Activated CD4-positive, alpha-beta memory T cell treated with anti-CD3 and anti-CD28 coated beads for 36 hours (primary cell): ENCODE measurements around the gene ACTL8. TPM values are rescaled to one million over a fixed set of nuclear protein-coding genes. Genes with fewer than 3 reads are reported as not detected.

Experiments used
- CTCF ChIA-PET: fragments of 350-600 bp; sonication (Branson Sonifier 250); formaldehyde crosslinking; loops from one replicate; lab custom pipeline; 2021; ENCODE audit warnings: antibody characterized with exemption, inconsistent platforms; lab: Charles Lee
- POLR2A ChIA-PET: fragments of 350-600 bp; sonication (Branson Sonifier 250); formaldehyde crosslinking; loops from one replicate; lab custom pipeline; 2021; ENCODE audit warnings: antibody characterized with exemption; lab: Charles Lee
- DNase-seq: peaks from one replicate; pipeline ENCODE4 v3.0.0-alpha.2; 2020
- H3K27ac Mint-ChIP-seq: one replicate; pipeline ENCODE4 v1.8.0; 2021; ENCODE audit warnings: mixed read lengths
- H3K27me3 Mint-ChIP-seq: one replicate; pipeline ENCODE4 v1.8.0; 2021; ENCODE audit warnings: mixed read lengths
- H3K36me3 Mint-ChIP-seq: one replicate; pipeline ENCODE4 v1.8.0; 2021; ENCODE audit warnings: mixed read lengths
- H3K4me1 Mint-ChIP-seq: one replicate; pipeline ENCODE4 v1.8.0; 2021; ENCODE audit warnings: low read depth, mixed read lengths
- H3K4me3 Mint-ChIP-seq: one replicate; pipeline ENCODE4 v1.8.0; 2021; ENCODE audit warnings: mild to moderate bottlenecking, mixed read lengths
- H3K9me3 Mint-ChIP-seq: one replicate; pipeline ENCODE4 v1.8.0; 2021; ENCODE audit warnings: mixed read lengths
- intact Hi-C: fragments of 100-400 bp; cut with micrococcal nuclease; formaldehyde crosslinking; loops from one replicate; pipeline ENCODE4 v1.15.1; 2023
- total RNA-seq, 2 experiments: library from RNA; stranded (reverse); gene quantifications; one replicate each; pipeline ENCODE4 v1.2.3, GENCODE V29; 2021

Gene ACTL8
- total RNA-seq, 2 experiments from 2014 or later: not detected

DNA sequence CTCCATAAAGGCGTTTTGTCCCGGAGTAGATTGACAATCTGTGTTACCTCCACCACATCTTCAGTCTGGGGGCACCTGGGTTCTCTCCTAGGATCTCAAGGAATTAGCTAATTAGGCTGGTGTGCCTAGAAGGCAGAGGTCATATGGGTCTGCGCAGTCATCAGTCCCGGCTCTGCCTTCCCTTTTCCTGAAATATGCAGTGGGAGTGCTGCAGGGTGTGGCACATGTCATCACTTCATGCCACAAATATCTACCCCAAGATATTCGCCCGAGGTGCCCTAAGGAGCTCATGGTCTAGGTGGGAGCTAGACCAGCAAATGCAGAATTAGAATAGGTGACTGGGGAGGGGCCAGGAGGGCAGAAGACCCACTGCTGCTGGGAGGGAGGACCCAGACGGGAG lies 42.9 kb downstream of the ACTL8 start:
- Mint-ChIP-seq H3K36me3 (no peaks in the 10 kb centered on the region), H3K4me3 (no peak overlapping the region), H3K27ac (no peak overlapping the region), H3K4me1 (no peaks in the 10 kb centered on the region), H3K9me3 (no peaks in the 10 kb centered on the region), H3K27me3 (peaks cover 6% of the 10 kb centered on the region)
- CTCF ChIA-PET: interaction anchor here (0.9 kb wide), 1 partner anchor 136 kb away, joined by 3 read pairs; no protein-coding TSS in a partner anchor
- intact Hi-C loops: no loop called here
- POLR2A ChIA-PET: no interaction called here
- DNase-seq: no peak

DNA sequence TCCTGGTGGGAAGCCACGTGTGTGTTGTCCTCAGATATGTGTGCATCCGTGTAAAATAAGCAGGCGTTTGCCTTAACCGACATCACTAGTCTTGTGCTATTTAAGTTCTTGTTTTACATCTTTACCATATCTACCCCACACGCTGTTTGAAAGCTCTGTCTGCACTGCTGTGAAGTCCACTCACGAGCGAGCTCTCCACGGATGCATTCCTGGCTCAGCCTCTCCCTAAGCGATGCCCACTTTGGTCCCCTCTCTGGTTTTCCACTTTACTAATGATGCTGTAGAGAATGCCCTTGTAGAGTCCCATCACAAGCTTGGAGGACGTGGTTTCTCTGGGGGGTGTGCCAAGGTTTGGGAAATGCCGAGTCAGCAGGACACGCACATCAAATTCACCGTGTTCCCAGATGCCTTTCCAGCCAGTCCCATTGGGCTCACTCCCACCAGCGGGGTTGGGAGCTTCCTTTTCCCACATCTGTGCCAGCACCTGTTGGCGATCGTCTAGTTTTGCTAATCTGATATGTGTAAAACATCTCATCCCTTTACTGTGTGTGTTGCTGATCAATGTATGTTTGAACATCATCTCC lies 43.8 kb downstream of the ACTL8 start:
- Mint-ChIP-seq H3K36me3 (no peaks in the 10 kb centered on the region), H3K9me3 (no peaks in the 10 kb centered on the region), H3K27me3 (peaks cover 6% of the 10 kb centered on the region), H3K27ac (no peak overlapping the region), H3K4me1 (no peaks in the 10 kb centered on the region), H3K4me3 (no peak overlapping the region)
- intact Hi-C loops: no loop called here
- ChIA-PET POLR2A (no interaction called here), CTCF (no interaction called here)
- DNase-seq: no peak

DNA sequence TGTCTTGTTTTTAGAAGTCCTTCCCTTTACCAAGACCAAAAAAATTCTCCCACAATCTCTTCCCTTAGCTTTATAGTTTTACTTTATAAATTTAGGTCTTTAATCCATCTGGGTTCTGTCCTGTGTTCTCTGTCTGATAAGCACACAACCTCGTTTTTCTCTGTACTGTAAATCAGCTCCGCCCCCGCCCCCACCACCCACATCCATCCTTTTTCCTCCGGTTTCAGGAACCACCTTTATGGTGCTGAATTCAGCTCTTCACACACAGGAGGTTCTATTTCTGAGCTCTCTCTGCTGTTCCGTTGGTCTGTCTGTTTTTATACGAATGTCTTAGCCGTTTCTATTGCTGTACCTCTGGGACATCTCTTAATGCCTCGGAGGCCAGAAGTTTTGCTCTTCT lies 44.5 kb downstream of the ACTL8 start:
- Mint-ChIP-seq H3K4me3 (no peak overlapping the region), H3K27ac (no peak overlapping the region), H3K36me3 (no peaks in the 10 kb centered on the region), H3K4me1 (no peaks in the 10 kb centered on the region), H3K9me3 (no peaks in the 10 kb centered on the region), H3K27me3 (peaks cover 6% of the 10 kb centered on the region)
- POLR2A ChIA-PET: no interaction called here
- CTCF ChIA-PET: no interaction called here
- no peak for DNase-seq
- intact Hi-C loops: no loop called here

DNA sequence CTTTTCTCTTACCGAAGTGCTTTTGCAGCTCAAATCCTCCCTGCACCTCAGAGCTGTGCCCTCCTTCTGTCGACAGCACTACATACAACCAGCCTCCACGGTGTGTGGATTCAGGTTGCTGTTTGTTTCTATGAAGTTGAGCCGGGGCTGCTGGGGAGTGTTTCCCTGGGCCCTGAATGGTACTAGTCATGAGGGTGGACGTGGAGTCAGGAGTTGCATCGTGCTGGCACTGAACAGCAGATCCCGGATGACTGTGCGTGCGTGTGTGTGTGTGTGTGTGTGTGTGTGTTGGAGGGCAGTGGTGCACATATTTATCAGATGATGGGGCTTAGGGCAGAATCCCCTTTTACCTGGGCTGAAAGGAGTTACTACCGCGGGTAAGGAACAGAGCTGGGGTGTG lies 47.0 kb downstream of the ACTL8 start:
- Mint-ChIP-seq H3K27me3 (peaks cover 11% of the 10 kb centered on the region), H3K36me3 (no peaks in the 10 kb centered on the region), H3K9me3 (no peaks in the 10 kb centered on the region), H3K4me1 (no peaks in the 10 kb centered on the region), H3K4me3 (no peak overlapping the region), H3K27ac (no peak overlapping the region)
- intact Hi-C loops: no loop called here
- POLR2A ChIA-PET: no interaction called here
- CTCF ChIA-PET: no interaction called here
- no peak for DNase-seq

DNA sequence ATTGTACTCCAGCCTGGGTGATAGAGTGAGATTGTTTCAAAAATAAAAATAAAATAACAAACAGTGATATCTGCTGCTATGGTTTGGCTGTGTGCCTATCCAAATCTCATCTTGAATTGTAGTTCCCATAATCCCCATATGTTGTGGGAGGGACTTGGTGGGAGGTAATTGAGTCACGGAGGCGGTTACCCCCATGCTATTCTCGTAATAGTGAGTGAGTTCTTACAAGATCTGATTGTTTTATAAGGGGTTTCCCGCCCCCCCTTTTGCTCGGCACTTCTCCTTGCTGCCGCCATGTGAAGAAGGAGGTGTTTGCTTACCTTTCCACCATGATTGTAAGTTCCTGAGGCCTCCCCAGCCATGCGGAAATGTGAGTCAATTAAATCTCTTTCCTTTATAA lies 47.8 kb downstream of the ACTL8 start:
- no peaks in the 10 kb centered on the region for H3K4me1 Mint-ChIP-seq
- no peak overlapping the region for H3K4me3 Mint-ChIP-seq
- H3K27me3 Mint-ChIP-seq: peaks cover 15% of the 10 kb centered on the region
- H3K27ac Mint-ChIP-seq: no peak overlapping the region
- POLR2A ChIA-PET: no interaction called here
- H3K36me3 Mint-ChIP-seq: no peaks in the 10 kb centered on the region
- CTCF ChIA-PET: no interaction called here
- H3K9me3 Mint-ChIP-seq: no peaks in the 10 kb centered on the region
- intact Hi-C loops: no loop called here
- no peak for DNase-seq

DNA sequence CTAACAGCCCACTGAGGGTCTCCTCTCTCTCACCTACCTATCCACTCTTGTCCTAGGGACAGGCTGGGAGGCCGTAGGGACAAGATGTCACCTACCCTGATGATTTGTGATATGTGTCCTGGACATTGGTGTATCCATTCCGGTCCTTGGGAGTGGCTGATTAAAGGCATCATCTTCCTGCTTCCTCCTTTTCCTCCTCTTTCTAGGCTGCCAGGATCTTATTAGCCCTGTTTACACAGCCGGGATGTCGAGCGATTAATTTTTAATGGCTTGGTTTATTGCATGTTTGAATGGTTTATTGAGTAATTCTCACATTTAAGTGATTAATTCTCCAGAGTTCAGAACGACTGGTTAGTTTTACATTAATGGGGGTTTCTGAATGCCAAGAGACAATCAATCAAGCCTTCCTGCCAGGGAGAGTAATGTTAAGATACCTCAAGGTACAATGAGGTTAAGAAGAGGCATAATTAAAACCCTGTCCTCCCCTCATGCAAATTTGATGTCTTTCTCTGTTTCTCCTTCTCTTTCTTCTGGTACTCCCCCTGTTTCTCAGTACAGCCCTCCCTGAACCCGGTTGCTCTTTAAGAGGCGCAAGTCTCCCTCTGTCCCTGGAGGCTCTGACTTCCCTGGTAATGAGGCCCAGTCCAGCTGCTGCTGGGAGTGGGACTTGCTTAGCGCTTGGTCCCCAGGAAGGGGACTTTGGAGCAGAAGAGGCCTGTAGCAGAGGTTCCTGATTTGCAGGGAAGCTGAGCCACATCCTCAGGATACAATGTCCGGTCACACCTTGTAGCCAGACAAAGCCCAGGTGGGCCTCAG lies 50.9 kb downstream of the ACTL8 start:
- intact Hi-C loops: no loop called here
- no peak for DNase-seq
- peaks cover 9% of the 10 kb centered on the region for H3K27me3 Mint-ChIP-seq
- H3K9me3 Mint-ChIP-seq: peaks cover 1% of the 10 kb centered on the region
- H3K4me3 Mint-ChIP-seq: no peak overlapping the region
- no peaks in the 10 kb centered on the region for H3K36me3 Mint-ChIP-seq
- ChIA-PET CTCF (no interaction called here), POLR2A (no interaction called here)
- H3K4me1 Mint-ChIP-seq: no peaks in the 10 kb centered on the region
- H3K27ac Mint-ChIP-seq: no peak overlapping the region

DNA sequence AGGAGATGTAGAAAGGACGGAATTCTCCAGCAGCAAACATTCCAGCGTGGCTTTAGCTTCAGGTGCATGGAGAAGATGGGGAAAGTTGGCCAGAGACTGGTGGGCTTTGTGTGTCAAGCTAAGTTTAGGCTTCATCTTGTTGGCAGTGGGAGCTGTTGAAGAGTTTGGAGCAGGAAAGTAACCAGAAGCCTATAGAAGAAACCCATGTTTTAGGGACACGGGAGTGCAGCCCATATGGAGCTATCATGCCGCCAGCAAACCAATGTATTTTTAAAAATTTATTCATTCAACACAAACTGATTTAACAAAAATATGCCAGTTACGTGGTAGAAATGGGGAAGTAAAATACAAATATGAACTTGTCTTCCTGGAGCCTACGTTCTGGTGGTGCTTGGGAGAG lies 53.7 kb downstream of the ACTL8 start:
- intact Hi-C loops: no loop called here
- Mint-ChIP-seq H3K36me3 (no peaks in the 10 kb centered on the region), H3K27ac (no peak overlapping the region), H3K9me3 (peaks cover 4% of the 10 kb centered on the region), H3K4me3 (no peak overlapping the region), H3K27me3 (peaks cover 9% of the 10 kb centered on the region), H3K4me1 (no peaks in the 10 kb centered on the region)
- no peak for DNase-seq
- ChIA-PET CTCF (no interaction called here), POLR2A (no interaction called here)

DNA sequence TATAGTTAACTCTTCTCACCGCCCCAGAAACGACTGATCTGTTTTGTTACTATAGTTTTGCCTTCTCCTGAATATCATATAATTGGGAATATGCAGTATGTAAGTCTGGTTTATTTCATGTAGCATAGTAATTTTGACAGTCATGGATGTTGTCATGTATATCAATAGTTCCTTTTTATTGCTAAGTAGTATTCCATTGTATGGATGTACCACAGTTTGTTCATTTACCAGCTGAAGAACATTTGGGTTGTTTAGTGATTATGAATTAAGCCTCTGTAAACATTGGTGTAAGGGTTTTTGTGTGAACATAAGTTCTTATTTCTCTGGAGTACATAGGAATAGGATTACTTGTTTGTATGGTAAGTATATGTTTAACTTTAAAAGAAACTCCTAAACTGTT lies 55.5 kb downstream of the ACTL8 start:
- Mint-ChIP-seq H3K9me3 (peaks cover 14% of the 10 kb centered on the region), H3K4me3 (no peak overlapping the region), H3K4me1 (no peaks in the 10 kb centered on the region), H3K27me3 (peaks cover 10% of the 10 kb centered on the region), H3K27ac (no peak overlapping the region), H3K36me3 (no peaks in the 10 kb centered on the region)
- ChIA-PET POLR2A (no interaction called here), CTCF (no interaction called here)
- no peak for DNase-seq
- intact Hi-C loops: no loop called here

DNA sequence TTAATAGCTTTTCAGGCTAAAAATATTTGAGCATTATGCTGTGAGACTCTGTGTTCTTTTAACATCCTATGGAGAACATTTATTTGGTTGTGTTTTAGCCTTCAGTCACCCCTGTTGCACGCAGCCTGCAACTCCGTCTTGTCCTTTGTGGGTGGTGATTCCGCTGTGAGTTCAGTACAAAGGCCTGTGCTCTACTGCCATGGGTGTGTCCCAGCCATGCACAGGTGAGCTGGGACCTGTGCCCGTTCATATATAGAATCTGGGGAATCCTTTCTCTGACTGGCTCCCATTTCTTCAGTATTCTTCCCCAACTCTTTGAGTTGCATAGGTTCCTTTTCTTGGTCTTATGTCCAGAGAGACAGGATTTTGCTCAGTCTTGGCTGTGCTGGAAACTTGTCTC lies 61.4 kb downstream of the ACTL8 start:
- Mint-ChIP-seq H3K4me1 (no peaks in the 10 kb centered on the region), H3K4me3 (no peak overlapping the region), H3K9me3 (peaks cover 11% of the 10 kb centered on the region), H3K36me3 (no peaks in the 10 kb centered on the region), H3K27ac (no peak overlapping the region), H3K27me3 (peaks cover 2% of the 10 kb centered on the region)
- intact Hi-C loops: no loop called here
- DNase-seq: no peak
- ChIA-PET CTCF (no interaction called here), POLR2A (no interaction called here)

DNA sequence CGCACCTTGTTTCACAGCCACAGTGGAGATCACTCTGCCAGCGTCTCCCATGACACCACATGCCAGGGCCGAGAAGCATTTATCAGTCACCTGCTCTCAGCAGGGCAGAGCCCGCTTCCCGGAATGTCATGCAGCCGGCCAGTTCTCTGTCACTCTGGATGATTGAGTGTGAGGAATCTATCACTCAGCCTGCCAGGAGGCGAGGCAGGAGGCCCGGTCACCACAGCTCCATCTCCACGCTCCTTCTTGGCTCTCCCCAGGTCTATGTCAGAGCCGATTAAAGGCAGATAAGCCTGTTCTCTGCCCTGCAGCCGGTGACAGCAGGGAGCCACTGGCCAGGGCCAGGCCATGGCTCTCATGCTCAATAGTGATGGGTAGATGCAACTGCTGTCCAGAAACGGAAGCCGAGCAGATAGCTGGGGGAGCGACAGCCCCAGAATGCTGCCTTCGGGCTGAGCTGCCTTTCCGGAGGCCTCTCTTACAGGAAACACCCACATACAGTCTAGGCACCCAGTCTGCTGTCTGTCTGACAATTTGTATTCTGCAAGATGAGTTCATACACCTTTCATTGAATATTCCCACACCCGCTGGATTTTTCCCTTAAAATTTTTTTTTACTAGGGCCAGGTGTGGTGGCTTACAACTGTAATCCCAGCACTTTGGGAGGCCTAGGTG lies 64.1 kb downstream of the ACTL8 start:
- intact Hi-C loops: no loop called here
- Mint-ChIP-seq H3K9me3 (peaks cover 11% of the 10 kb centered on the region), H3K4me3 (no peak overlapping the region), H3K36me3 (no peaks in the 10 kb centered on the region), H3K27ac (peak overlapping the region; percentile 34), H3K4me1 (no peaks in the 10 kb centered on the region), H3K27me3 (peaks cover 2% of the 10 kb centered on the region)
- no peak for DNase-seq
- CTCF ChIA-PET: no interaction called here
- POLR2A ChIA-PET: no interaction called here

DNA sequence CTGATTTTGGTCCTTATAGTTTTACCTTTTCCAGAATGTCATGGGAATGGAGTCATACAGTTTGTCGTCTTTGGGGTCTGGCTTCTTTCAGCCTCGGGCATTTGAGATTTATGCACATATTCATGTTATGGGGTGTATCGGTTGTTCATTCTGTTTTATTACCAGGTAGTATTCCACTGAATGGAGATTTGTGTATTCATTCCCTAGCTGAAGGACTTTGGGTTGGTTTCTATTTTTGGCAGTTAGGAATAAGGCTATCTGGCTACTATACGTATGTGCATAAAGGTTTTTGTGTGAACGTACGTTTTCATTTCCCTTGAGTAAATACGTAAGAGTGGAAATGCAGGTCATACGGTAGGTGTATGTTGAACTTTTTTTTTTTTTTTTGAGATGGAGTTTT lies 65.1 kb downstream of the ACTL8 start:
- Mint-ChIP-seq H3K27ac (no peak overlapping the region), H3K36me3 (no peaks in the 10 kb centered on the region), H3K4me1 (no peaks in the 10 kb centered on the region), H3K4me3 (no peak overlapping the region), H3K9me3 (peaks cover 4% of the 10 kb centered on the region), H3K27me3 (no peaks in the 10 kb centered on the region)
- CTCF ChIA-PET: no interaction called here
- intact Hi-C loops: no loop called here
- POLR2A ChIA-PET: no interaction called here
- no peak for DNase-seq

DNA sequence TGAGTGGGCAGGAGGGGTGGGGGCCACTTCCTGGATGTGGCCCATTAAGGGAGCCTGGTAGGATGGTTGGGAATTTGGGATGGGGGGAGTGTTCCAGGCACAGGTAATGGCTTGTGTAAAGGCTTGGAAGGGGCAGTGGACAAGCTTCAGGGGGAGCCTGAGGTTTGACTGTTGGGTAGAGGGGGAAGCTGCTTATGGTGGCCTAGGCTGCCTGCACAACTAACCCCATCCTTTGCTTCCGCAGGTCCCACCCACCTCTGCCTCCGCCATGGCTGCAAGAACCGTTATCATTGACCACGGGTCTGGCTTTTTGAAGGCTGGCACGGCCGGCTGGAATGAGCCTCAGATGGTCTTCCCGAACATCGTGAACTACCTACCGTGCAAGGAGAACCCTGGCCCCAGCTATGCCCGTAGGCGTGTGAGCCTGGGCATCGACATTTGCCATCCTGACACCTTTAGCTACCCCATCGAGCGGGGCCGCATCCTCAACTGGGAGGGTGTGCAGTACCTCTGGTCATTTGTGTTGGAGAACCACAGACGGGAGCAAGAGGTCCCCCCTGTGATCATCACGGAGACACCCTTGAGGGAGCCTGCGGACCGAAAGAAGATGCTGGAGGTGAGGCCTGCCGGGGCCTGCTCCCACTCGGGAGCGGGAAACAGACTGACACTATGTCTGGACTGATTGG lies 67.8 kb downstream of the ACTL8 start:
- peaks cover 4% of the 10 kb centered on the region for H3K27me3 Mint-ChIP-seq
- H3K4me1 Mint-ChIP-seq: no peaks in the 10 kb centered on the region
- no peak for DNase-seq
- POLR2A ChIA-PET: no interaction called here
- no peak overlapping the region for H3K4me3 Mint-ChIP-seq
- intact Hi-C loops: no loop called here
- no peaks in the 10 kb centered on the region for H3K36me3 Mint-ChIP-seq
- H3K27ac Mint-ChIP-seq: no peak overlapping the region
- H3K9me3 Mint-ChIP-seq: no peaks in the 10 kb centered on the region
- CTCF ChIA-PET: no interaction called here
